Testis (tissue), 2 donors: ENCODE data around the gene SSBP3.

Experiments used
- POLR2A ChIP-seq: fragments of 450-650 bp; IDR thresholded peaks from one replicate; pipeline ENCODE4 v1.6.1; 2017; ENCODE audit warnings: antibody characterized with exemption, mild to moderate bottlenecking, moderate library complexity
- TF ChIP-seq, protein P1 (sequence below), 3 experiments: fragments of 450-650 bp in 2 of 3; fragments of 200-600 bp in 1 of 3; sonication (generic) in 1 of 3; IDR thresholded peaks; one replicate each; pipeline ENCODE4 v1.5.1; 2016 to 2019; ENCODE audit warnings: antibody characterized with exemption in 3 of 3, mild to moderate bottlenecking in 2 of 3, moderate library complexity in 1 of 3

DNA sequence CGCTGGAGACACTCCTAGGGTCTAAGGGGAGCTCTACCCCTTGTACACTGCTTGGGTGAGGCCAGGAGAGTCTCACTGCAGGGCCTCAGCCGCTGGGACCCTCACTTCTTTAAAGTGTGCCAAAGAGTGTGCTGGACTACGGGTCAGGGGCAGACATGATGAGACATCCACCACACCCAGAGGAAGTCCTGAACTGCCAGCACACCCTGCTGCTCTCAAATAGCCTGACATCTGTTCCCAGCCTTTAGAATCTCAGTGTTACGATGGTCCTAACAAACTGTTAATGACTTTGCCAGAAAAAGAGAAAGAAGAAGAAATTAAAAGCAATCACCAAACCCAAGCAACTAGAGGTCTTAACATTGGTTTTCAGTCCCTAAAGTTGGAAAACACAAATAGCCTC, 157.2 kb downstream of the SSBP3 start:
- TF ChIP-seq, protein P1, sequence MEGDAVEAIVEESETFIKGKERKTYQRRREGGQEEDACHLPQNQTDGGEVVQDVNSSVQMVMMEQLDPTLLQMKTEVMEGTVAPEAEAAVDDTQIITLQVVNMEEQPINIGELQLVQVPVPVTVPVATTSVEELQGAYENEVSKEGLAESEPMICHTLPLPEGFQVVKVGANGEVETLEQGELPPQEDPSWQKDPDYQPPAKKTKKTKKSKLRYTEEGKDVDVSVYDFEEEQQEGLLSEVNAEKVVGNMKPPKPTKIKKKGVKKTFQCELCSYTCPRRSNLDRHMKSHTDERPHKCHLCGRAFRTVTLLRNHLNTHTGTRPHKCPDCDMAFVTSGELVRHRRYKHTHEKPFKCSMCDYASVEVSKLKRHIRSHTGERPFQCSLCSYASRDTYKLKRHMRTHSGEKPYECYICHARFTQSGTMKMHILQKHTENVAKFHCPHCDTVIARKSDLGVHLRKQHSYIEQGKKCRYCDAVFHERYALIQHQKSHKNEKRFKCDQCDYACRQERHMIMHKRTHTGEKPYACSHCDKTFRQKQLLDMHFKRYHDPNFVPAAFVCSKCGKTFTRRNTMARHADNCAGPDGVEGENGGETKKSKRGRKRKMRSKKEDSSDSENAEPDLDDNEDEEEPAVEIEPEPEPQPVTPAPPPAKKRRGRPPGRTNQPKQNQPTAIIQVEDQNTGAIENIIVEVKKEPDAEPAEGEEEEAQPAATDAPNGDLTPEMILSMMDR (IDR thresholded peaks at IDR 0.05) = no peak
- no peak for TF ChIP-seq POLR2A
